Keratinocyte (primary cell): ENCODE data around the gene TRPM2. TPM values are rescaled to one million over a fixed set of nuclear protein-coding genes. Genes with fewer than 3 reads are reported as not detected.

Experiments used
- DNase-seq: peaks from one replicate; pipeline ENCODE4 v3.0.0-alpha.2; 2011; ENCODE audit warnings: low read depth, missing footprints, low spot score
- FAIRE-seq: peaks from 2 replicates; lab custom pipeline; 2011; peaks lifted over from hg19 to GRCh38; lab: Jason Lieb, UNC
- H2AFZ ChIP-seq: 2 replicates; pipeline ENCODE4 v1.6.0; 2012; ENCODE audit warnings: low read length, control low read depth, inconsistent platforms; ENCODE audit not compliant: control insufficient read depth
- H3K27ac ChIP-seq: 2 replicates; pipeline ENCODE4 v1.5.1; 2011; ENCODE audit warnings: low read length; ENCODE audit not compliant: control insufficient read depth, insufficient read depth
- H3K27me3 ChIP-seq: 3 replicates; pipeline ENCODE4 v1.6.0; 2011; ENCODE audit warnings: low read length; ENCODE audit not compliant: control insufficient read depth, insufficient read depth; ENCODE audit errors: extremely low read depth
- H3K36me3 ChIP-seq, 2 experiments: 2 replicates in 1 of 2; 3 replicates in 1 of 2; pipeline ENCODE4 v1.5.1; 2011; ENCODE audit warnings: low read length in 2 of 2, mild to moderate bottlenecking in 1 of 2; ENCODE audit not compliant: control insufficient read depth in 2 of 2, insufficient read depth in 2 of 2; ENCODE audit errors: extremely low read depth in 1 of 2
- H3K4me1 ChIP-seq: 3 replicates; pipeline ENCODE4 v1.5.1; 2011; ENCODE audit warnings: low read length; ENCODE audit not compliant: control insufficient read depth, insufficient read depth; ENCODE audit errors: extremely low read depth
- H3K4me2 ChIP-seq: 3 replicates; pipeline ENCODE4 v1.6.0; 2011; ENCODE audit warnings: low read depth, low read length; ENCODE audit not compliant: control insufficient read depth, insufficient read depth; ENCODE audit errors: extremely low read depth
- H3K4me3 ChIP-seq, 3 experiments: fragments of 200-600 bp in 1 of 3; sonication (generic) in 1 of 3; 2 replicates in 2 of 3; 3 replicates in 1 of 3; pipeline ENCODE4 v1.5.1; 2011 to 2016; ENCODE audit warnings: low read length in 3 of 3, mild to moderate bottlenecking in 3 of 3, control low read depth in 2 of 3, inconsistent platforms in 1 of 3, low read depth in 1 of 3, mixed read lengths in 1 of 3, mixed run types in 1 of 3, moderate library complexity in 1 of 3; ENCODE audit not compliant: control insufficient read depth in 2 of 3, insufficient read depth in 2 of 3; ENCODE audit errors: extremely low read depth in 1 of 3
- H3K79me2 ChIP-seq: 2 replicates; pipeline ENCODE4 v1.6.0; 2012; ENCODE audit warnings: low read length; ENCODE audit not compliant: control insufficient read depth, insufficient read depth
- H3K9ac ChIP-seq: 3 replicates; pipeline ENCODE4 v1.6.0; 2011; ENCODE audit warnings: low read length; ENCODE audit not compliant: control insufficient read depth, insufficient read depth; ENCODE audit errors: extremely low read depth
- H3K9me1 ChIP-seq: 3 replicates; pipeline ENCODE4 v1.6.0; 2011; ENCODE audit warnings: low read length; ENCODE audit not compliant: control insufficient read depth, insufficient read depth; ENCODE audit errors: extremely low read depth
- H3K9me3 ChIP-seq: 2 replicates; pipeline ENCODE4 v1.5.1; 2012; ENCODE audit warnings: low read depth, low read length; ENCODE audit not compliant: control insufficient read depth
- H4K20me1 ChIP-seq: 3 replicates; pipeline ENCODE4 v1.6.0; 2011; ENCODE audit warnings: low read length; ENCODE audit not compliant: control insufficient read depth, insufficient read depth; ENCODE audit errors: extremely low read depth
- EZH2 ChIP-seq: IDR thresholded peaks from one replicate; pipeline ENCODE4 v1.6.1; 2012; ENCODE audit warnings: inconsistent platforms, mild to moderate bottlenecking, low read length, moderate library complexity
- dilution Hi-C: fragments of 300-500 bp; cut with MboI; formaldehyde crosslinking; loops from one replicate; pipeline ENCODE4 v1.7.0; 2020; ENCODE audit warnings: low sequenced_read_pairs; ENCODE audit not compliant: extremely low pct_ligation_motif_present
- polyA plus RNA-seq, 5 experiments: library from polyadenylated mRNA; depleted of rRNA in 3 of 5; stranded (reverse) in 3 of 5; stranded (forward) in 1 of 5; unstranded in 1 of 5; fragments of >200 nt; gene quantifications; 1 replicate in 1 of 5; 2 replicates in 3 of 5; 3 replicates in 1 of 5; pipeline versions ENCODE4 v1.2.1 to v1.2.3, GENCODE V29; 2011 to 2012; ENCODE audit warnings: missing spikeins in 2 of 5, low read depth in 1 of 5, low replicate concordance in 1 of 5
- TF ChIP-seq, protein P1 (sequence below), 3 experiments: IDR thresholded peaks in 1 of 3; conservative IDR thresholded peaks in 1 of 3; optimal IDR thresholded peaks in 1 of 3; 2 replicates in 2 of 3; 3 replicates in 1 of 3; pipeline versions ENCODE3 to v1.5.1; 2011; ENCODE audit warnings: low read length in 3 of 3, mild to moderate bottlenecking in 3 of 3, moderate library complexity in 2 of 3, control low read depth in 1 of 3, inconsistent platforms in 1 of 3; ENCODE audit not compliant: insufficient read depth in 2 of 3; ENCODE audit errors: extremely low read depth in 1 of 3

TRPM2 gene
- polyA plus RNA-seq, 1 donor (not counting 4 experiments of a cell fraction or from before 2014, with no cell fraction given), result 0.31 TPM

GRCh38 chr21:44473915-44474555, 120.6 kb downstream of the TRPM2 start:
- no peak for DNase-seq
- no peak overlapping the region for H3K4me3 ChIP-seq
- H3K9ac ChIP-seq, result no peak overlapping the region
- H3K4me1 ChIP-seq, result no peaks in the 10 kb centered on the region
- dilution Hi-C loops, result no loop called here
- no peak for FAIRE-seq
- no peaks in the 10 kb centered on the region for H3K9me1 ChIP-seq
- TF ChIP-seq EZH2, result no peak
- TF ChIP-seq, protein P1, sequence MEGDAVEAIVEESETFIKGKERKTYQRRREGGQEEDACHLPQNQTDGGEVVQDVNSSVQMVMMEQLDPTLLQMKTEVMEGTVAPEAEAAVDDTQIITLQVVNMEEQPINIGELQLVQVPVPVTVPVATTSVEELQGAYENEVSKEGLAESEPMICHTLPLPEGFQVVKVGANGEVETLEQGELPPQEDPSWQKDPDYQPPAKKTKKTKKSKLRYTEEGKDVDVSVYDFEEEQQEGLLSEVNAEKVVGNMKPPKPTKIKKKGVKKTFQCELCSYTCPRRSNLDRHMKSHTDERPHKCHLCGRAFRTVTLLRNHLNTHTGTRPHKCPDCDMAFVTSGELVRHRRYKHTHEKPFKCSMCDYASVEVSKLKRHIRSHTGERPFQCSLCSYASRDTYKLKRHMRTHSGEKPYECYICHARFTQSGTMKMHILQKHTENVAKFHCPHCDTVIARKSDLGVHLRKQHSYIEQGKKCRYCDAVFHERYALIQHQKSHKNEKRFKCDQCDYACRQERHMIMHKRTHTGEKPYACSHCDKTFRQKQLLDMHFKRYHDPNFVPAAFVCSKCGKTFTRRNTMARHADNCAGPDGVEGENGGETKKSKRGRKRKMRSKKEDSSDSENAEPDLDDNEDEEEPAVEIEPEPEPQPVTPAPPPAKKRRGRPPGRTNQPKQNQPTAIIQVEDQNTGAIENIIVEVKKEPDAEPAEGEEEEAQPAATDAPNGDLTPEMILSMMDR (optimal IDR thresholded peaks at IDR 0.05 in 1 of 3, IDR thresholded peaks at IDR 0.05 in 1 of 3, conservative IDR thresholded peaks at IDR 0.05 in 1 of 3; ENCODE audit: extremely low read depth in 1 of 3, insufficient read depth in 2 of 3, low read length in 3 of 3), result no peak
- no peaks in the 10 kb centered on the region for H4K20me1 ChIP-seq
- no peaks in the 10 kb centered on the region for H3K79me2 ChIP-seq
- no peaks in the 10 kb centered on the region for H3K9me3 ChIP-seq
- no peaks in the 10 kb centered on the region for H3K36me3 ChIP-seq
- no peaks in the 10 kb centered on the region for H3K27me3 ChIP-seq
- H2AFZ ChIP-seq, result no peak overlapping the region
- H3K27ac ChIP-seq, result no peak overlapping the region
- no peak overlapping the region for H3K4me2 ChIP-seq

GRCh38 chr21:44475266-44475845, 121.9 kb downstream of the TRPM2 start:
- no peaks in the 10 kb centered on the region for H3K79me2 ChIP-seq
- no peaks in the 10 kb centered on the region for H3K9me3 ChIP-seq
- dilution Hi-C loops, result loop anchor here (25.0 kb wide), 1 partner anchor 262 kb away; no protein-coding TSS in a partner anchor
- H3K4me3 ChIP-seq, result no peak overlapping the region
- no peaks in the 10 kb centered on the region for H3K36me3 ChIP-seq
- H3K4me2 ChIP-seq, result no peak overlapping the region
- no peak overlapping the region for H2AFZ ChIP-seq
- H3K4me1 ChIP-seq, result no peaks in the 10 kb centered on the region
- no peak overlapping the region for H3K27ac ChIP-seq
- no peaks in the 10 kb centered on the region for H3K27me3 ChIP-seq
- H3K9ac ChIP-seq, result no peak overlapping the region
- FAIRE-seq, result no peak
- no peak for DNase-seq
- no peak for TF ChIP-seq EZH2
- TF ChIP-seq, protein P1 (optimal IDR thresholded peaks at IDR 0.05 in 1 of 3, IDR thresholded peaks at IDR 0.05 in 1 of 3, conservative IDR thresholded peaks at IDR 0.05 in 1 of 3; ENCODE audit: extremely low read depth in 1 of 3, insufficient read depth in 2 of 3, low read length in 3 of 3), result no peak
- no peaks in the 10 kb centered on the region for H3K9me1 ChIP-seq
- no peaks in the 10 kb centered on the region for H4K20me1 ChIP-seq
